Liver (tissue), 9 donors: Measurements from ENCODE around the gene CDCP2. TPM values are rescaled to one million over a fixed set of nuclear protein-coding genes. Genes with fewer than 3 reads are reported as not detected.

Source experiments
- DNase-seq: peaks from one replicate; pipeline ENCODE4 v3.0.0-alpha.2; 2017; ENCODE audit warnings: low spot score
- H3K27ac ChIP-seq, 2 donors: one replicate each; pipeline ENCODE4 v1.7.0; 2013; ENCODE audit warnings: inconsistent platforms in 2 of 2, low read length in 2 of 2, control low read depth in 1 of 2, low read depth in 1 of 2, mild to moderate bottlenecking in 1 of 2
- H3K27me3 ChIP-seq, 4 donors: one replicate each; pipeline versions ENCODE4 v1.6.1 to v1.7.0; 2013; ENCODE audit warnings: low read length in 3 of 4, inconsistent platforms in 1 of 4, mild to moderate bottlenecking in 1 of 4, moderate library complexity in 1 of 4; ENCODE audit not compliant: control insufficient read depth in 4 of 4, insufficient read depth in 4 of 4
- H3K36me3 ChIP-seq, 4 donors: one replicate each; pipeline versions ENCODE4 v1.6.1 to v1.7.0; 2013; ENCODE audit warnings: low read length in 3 of 4, mild to moderate bottlenecking in 3 of 4, low read depth in 1 of 4, moderate library complexity in 1 of 4; ENCODE audit not compliant: control insufficient read depth in 4 of 4, insufficient read depth in 3 of 4
- H3K4me1 ChIP-seq, 4 donors: one replicate each; pipeline versions ENCODE4 v1.6.1 to v1.7.0; 2013; ENCODE audit warnings: low read length in 3 of 4, mild to moderate bottlenecking in 3 of 4, moderate library complexity in 1 of 4; ENCODE audit not compliant: control insufficient read depth in 4 of 4, insufficient read depth in 4 of 4
- H3K4me3 ChIP-seq, 3 donors: one replicate each; pipeline versions ENCODE4 v1.6.1 to v1.7.0; 2013; ENCODE audit warnings: low read length in 3 of 3, control low read depth in 1 of 3, low read depth in 1 of 3, mild to moderate bottlenecking in 1 of 3
- H3K9ac ChIP-seq, 2 donors: one replicate each; pipeline ENCODE4 v1.7.0; 2013; ENCODE audit warnings: low read length in 2 of 2, mild to moderate bottlenecking in 2 of 2, moderate library complexity in 2 of 2, control low read depth in 1 of 2, low read depth in 1 of 2
- H3K9me3 ChIP-seq, 4 donors: one replicate each; pipeline versions ENCODE4 v1.6.1 to v1.7.0; 2013; ENCODE audit warnings: low read length in 3 of 4; ENCODE audit not compliant: control insufficient read depth in 4 of 4
- EGR1 ChIP-seq, 2 donors: IDR thresholded peaks; 2 replicates each; pipeline ENCODE4 v1.6.1; 2016 to 2018; ENCODE audit warnings: antibody characterized with exemption in 2 of 2, low read depth in 2 of 2
- FOXA1 ChIP-seq: IDR thresholded peaks from 2 replicates; pipeline ENCODE4 v1.6.1; 2016; ENCODE audit warnings: antibody characterized with exemption
- FOXA2 ChIP-seq: IDR thresholded peaks from 2 replicates; pipeline ENCODE4 v1.6.1; 2016; ENCODE audit warnings: antibody characterized with exemption
- HNF4A ChIP-seq, 2 donors: conservative IDR thresholded peaks; 2 replicates each; pipeline ENCODE4 v1.6.1; 2016; ENCODE audit warnings: antibody characterized with exemption in 2 of 2, mild to moderate bottlenecking in 2 of 2
- HNF4G ChIP-seq: IDR thresholded peaks from 2 replicates; pipeline ENCODE4 v1.6.1; 2016; ENCODE audit warnings: antibody characterized with exemption
- NR2F2 ChIP-seq: IDR thresholded peaks from 2 replicates; pipeline ENCODE4 v1.6.1; 2016; ENCODE audit warnings: antibody characterized with exemption
- RXRA ChIP-seq, 2 donors: IDR thresholded peaks; 2 replicates each; pipeline ENCODE4 v1.6.1; 2017 to 2018; ENCODE audit warnings: antibody characterized with exemption in 2 of 2, mild to moderate bottlenecking in 1 of 2
- SP1 ChIP-seq: IDR thresholded peaks from 2 replicates; pipeline ENCODE4 v1.6.1; 2018; ENCODE audit warnings: antibody characterized with exemption, mild to moderate bottlenecking
- TAF1 ChIP-seq: conservative IDR thresholded peaks from 2 replicates; pipeline ENCODE4 v1.6.1; 2016; ENCODE audit warnings: antibody characterized with exemption, mild to moderate bottlenecking
- YY1 ChIP-seq: IDR thresholded peaks from 2 replicates; pipeline ENCODE4 v1.6.1; 2016; ENCODE audit warnings: antibody characterized with exemption, mild to moderate bottlenecking
- WGBS: extraction: QIAGEN DNeasy Blood & Tissue Kit; methylation state at CpG from one replicate; pipeline ENCODE4 v1.1.7; 2013; 5-methylcytosine and 5-hydroxymethylcytosine counted together
- polyA plus RNA-seq, 2 donors: library from polyadenylated mRNA; stranded (reverse) in 1 of 2; unstranded in 1 of 2; fragments of 200-250 nt in 1 of 2; fragments of >200 nt in 1 of 2; fragmentation: Nextera tagmentation in 1 of 2; extraction: Ambion mirVana in 1 of 2; gene quantifications; one replicate each; pipeline versions ENCODE4 v1.2.1 to v1.2.3, GENCODE V29; 2013 to 2015
- total RNA-seq, 2 donors: library from RNA; depleted of rRNA; stranded (reverse); fragments of >200 nt; gene quantifications; one replicate each; pipeline ENCODE4 v1.2.3, GENCODE V29; 2014
- TF ChIP-seq, protein P1 (sequence below): IDR thresholded peaks from 2 replicates; pipeline ENCODE4 v1.6.1; 2016; ENCODE audit warnings: antibody characterized with exemption, mild to moderate bottlenecking
- TF ChIP-seq, protein P2 (sequence below): IDR thresholded peaks from 2 replicates; pipeline ENCODE4 v1.6.1; 2016; ENCODE audit warnings: antibody characterized with exemption
- TF ChIP-seq, protein P3 (sequence below): IDR thresholded peaks from 2 replicates; pipeline ENCODE4 v1.6.1; 2016; ENCODE audit warnings: antibody characterized with exemption
- TF ChIP-seq, protein P4 (sequence below): IDR thresholded peaks from 2 replicates; pipeline ENCODE4 v1.6.1; 2016; ENCODE audit warnings: antibody characterized with exemption
- TF ChIP-seq, protein P5 (sequence below): fragments of 150-350 bp; IDR thresholded peaks from 2 replicates; pipeline ENCODE4 v1.5.1; 2017; ENCODE audit warnings: improper control_type of control experiment, low read depth, low read length; ENCODE audit not compliant: missing input control
- donor health status: healthy.
- donor health status: healthy.
- donor health status: healthy.
- donor health status: healthy.
- donor health status: healthy.

CDCP2 gene
- total and polyA plus RNA-seq, 4 donors = under 0.01 TPM; not detected in 3

DNA sequence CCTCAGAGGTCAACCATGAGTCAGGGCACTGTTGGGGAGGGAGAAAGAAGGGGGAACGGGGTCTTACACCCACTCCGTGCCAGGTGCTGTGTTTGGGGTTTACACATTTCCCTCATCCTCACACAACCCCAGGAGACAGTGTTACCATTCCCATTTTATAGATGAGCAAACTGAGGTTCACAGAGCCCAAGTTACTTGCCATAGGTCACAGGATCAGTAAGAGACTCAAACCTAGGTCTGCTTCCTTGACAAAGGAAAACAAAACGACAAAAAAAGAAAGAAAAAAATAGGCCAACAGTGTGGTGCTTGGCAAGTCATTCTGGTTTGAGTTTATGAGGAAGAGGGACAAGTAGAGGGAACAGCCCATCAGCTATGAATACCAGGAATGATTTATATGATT, 16.3 kb upstream of the CDCP2 start:
- no peaks in the 10 kb centered on the region for H3K36me3 ChIP-seq
- H3K9me3 ChIP-seq = no peaks in the 10 kb centered on the region
- peaks cover 0 to 11% (median 8%) of the 10 kb centered on the region in 4 donors for H3K4me1 ChIP-seq
- TF ChIP-seq NR2F2 = no peak
- TF ChIP-seq, protein P1, sequence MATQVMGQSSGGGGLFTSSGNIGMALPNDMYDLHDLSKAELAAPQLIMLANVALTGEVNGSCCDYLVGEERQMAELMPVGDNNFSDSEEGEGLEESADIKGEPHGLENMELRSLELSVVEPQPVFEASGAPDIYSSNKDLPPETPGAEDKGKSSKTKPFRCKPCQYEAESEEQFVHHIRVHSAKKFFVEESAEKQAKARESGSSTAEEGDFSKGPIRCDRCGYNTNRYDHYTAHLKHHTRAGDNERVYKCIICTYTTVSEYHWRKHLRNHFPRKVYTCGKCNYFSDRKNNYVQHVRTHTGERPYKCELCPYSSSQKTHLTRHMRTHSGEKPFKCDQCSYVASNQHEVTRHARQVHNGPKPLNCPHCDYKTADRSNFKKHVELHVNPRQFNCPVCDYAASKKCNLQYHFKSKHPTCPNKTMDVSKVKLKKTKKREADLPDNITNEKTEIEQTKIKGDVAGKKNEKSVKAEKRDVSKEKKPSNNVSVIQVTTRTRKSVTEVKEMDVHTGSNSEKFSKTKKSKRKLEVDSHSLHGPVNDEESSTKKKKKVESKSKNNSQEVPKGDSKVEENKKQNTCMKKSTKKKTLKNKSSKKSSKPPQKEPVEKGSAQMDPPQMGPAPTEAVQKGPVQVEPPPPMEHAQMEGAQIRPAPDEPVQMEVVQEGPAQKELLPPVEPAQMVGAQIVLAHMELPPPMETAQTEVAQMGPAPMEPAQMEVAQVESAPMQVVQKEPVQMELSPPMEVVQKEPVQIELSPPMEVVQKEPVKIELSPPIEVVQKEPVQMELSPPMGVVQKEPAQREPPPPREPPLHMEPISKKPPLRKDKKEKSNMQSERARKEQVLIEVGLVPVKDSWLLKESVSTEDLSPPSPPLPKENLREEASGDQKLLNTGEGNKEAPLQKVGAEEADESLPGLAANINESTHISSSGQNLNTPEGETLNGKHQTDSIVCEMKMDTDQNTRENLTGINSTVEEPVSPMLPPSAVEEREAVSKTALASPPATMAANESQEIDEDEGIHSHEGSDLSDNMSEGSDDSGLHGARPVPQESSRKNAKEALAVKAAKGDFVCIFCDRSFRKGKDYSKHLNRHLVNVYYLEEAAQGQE = no peak
- no peak for TF ChIP-seq HNF4A (conservative IDR thresholded peaks at IDR 0.05)
- TF ChIP-seq YY1 = no peak
- TF ChIP-seq SP1 = no peak
- TF ChIP-seq RXRA (IDR thresholded peaks at IDR 0.05) = no peak
- no peak for TF ChIP-seq FOXA2
- TF ChIP-seq HNF4G = no peak
- TF ChIP-seq, protein P2, sequence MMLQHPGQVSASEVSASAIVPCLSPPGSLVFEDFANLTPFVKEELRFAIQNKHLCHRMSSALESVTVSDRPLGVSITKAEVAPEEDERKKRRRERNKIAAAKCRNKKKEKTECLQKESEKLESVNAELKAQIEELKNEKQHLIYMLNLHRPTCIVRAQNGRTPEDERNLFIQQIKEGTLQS = no peak
- TF ChIP-seq, protein P3, sequence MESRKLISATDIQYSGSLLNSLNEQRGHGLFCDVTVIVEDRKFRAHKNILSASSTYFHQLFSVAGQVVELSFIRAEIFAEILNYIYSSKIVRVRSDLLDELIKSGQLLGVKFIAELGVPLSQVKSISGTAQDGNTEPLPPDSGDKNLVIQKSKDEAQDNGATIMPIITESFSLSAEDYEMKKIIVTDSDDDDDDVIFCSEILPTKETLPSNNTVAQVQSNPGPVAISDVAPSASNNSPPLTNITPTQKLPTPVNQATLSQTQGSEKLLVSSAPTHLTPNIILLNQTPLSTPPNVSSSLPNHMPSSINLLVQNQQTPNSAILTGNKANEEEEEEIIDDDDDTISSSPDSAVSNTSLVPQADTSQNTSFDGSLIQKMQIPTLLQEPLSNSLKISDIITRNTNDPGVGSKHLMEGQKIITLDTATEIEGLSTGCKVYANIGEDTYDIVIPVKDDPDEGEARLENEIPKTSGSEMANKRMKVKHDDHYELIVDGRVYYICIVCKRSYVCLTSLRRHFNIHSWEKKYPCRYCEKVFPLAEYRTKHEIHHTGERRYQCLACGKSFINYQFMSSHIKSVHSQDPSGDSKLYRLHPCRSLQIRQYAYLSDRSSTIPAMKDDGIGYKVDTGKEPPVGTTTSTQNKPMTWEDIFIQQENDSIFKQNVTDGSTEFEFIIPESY = no peak
- no peak for TF ChIP-seq EGR1 (IDR thresholded peaks at IDR 0.05; ENCODE audit: low read depth in 2 of 2)
- TF ChIP-seq, protein P4, sequence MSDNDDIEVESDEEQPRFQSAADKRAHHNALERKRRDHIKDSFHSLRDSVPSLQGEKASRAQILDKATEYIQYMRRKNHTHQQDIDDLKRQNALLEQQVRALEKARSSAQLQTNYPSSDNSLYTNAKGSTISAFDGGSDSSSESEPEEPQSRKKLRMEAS = no peak
- TF ChIP-seq, protein P5, sequence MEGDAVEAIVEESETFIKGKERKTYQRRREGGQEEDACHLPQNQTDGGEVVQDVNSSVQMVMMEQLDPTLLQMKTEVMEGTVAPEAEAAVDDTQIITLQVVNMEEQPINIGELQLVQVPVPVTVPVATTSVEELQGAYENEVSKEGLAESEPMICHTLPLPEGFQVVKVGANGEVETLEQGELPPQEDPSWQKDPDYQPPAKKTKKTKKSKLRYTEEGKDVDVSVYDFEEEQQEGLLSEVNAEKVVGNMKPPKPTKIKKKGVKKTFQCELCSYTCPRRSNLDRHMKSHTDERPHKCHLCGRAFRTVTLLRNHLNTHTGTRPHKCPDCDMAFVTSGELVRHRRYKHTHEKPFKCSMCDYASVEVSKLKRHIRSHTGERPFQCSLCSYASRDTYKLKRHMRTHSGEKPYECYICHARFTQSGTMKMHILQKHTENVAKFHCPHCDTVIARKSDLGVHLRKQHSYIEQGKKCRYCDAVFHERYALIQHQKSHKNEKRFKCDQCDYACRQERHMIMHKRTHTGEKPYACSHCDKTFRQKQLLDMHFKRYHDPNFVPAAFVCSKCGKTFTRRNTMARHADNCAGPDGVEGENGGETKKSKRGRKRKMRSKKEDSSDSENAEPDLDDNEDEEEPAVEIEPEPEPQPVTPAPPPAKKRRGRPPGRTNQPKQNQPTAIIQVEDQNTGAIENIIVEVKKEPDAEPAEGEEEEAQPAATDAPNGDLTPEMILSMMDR = no peak
- H3K27ac ChIP-seq = no peak overlapping the region
- H3K4me3 ChIP-seq = no peak overlapping the region
- 78% methylated on average over 3 of the region's 3 CpGs for WGBS
- H3K27me3 ChIP-seq = no peaks in the 10 kb centered on the region
- no peak for DNase-seq
- no peak overlapping the region for H3K9ac ChIP-seq

DNA sequence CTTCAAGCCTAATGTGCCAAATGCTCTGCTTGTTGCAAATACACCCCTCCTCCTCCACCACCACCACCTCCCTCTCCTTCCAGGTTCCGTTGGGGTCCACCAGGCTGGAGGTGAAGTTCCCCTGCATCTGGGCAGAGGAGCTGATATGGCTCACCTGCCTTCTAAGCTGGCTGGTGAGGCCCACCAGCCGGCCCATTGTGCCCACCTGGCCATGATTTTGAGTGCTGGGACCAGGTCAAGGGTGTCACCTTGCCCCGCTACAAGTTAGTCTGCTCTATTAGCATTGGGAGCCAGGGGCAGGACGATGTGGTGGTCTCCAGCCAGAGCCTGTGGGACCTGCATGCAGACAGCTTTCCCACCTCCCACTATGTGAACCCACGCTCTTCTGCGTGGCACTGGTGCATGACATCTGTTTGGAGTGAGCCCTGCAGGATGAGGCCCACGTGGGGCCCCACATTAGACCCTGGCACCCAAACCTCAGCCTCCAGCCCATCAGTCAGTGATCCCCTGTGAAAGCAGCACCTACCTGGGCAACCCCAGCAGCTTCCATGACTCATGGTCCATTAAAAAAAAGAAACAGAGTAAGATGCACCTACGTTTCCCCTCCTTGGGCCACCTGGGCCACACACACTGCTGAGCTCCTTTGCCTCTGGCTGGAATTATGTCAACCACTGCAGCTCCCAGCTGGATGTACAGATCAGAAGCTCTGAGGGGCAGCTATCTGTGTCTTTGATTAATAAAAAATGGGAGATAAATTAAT, 15.6 kb upstream of the CDCP2 start:
- Histone ChIP-seq H3K36me3 (no peaks in the 10 kb centered on the region), H3K9me3 (no peaks in the 10 kb centered on the region), H3K27ac (no peak overlapping the region), H3K4me1 (peaks cover 0 to 8% (median 6%) of the 10 kb centered on the region in 4 donors), H3K27me3 (no peaks in the 10 kb centered on the region), H3K4me3 (no peak overlapping the region), H3K9ac (no peak overlapping the region)
- 94% methylated on average over 8 of the region's 8 CpGs for WGBS
- DNase-seq = no peak
- TF ChIP-seq HNF4G (no peak), YY1 (no peak), HNF4A (conservative IDR thresholded peaks at IDR 0.05) (no peak), FOXA2 (no peak), FOXA1 (no peak), TAF1 (no peak), SP1 (no peak)
- TF ChIP-seq, protein P2 = no peak
- TF ChIP-seq, protein P1 = no peak
- TF ChIP-seq, protein P3 = no peak
